H1 (cell line): ENCODE measurements around the gene RPA3. TPM values are rescaled to one million over a fixed set of nuclear protein-coding genes. Genes with fewer than 3 reads are reported as not detected.
A peak's percentile ranks its signal among the peaks of the same experiment; 100 is the strongest.

Source experiments
- CTCF ChIA-PET: fragments of 300-600 bp; sonication (Branson Sonifier 250); formaldehyde crosslinking; loops from one replicate; lab custom pipeline; 2021; ENCODE audit not compliant: partially characterized antibody; lab: Charles Lee
- POLR2A ChIA-PET: fragments of 300-600 bp; sonication (Branson Sonifier 250); formaldehyde crosslinking; loops from one replicate; lab custom pipeline; 2021; ENCODE audit warnings: inconsistent platforms; ENCODE audit not compliant: partially characterized antibody; lab: Charles Lee
- DNase-seq, 2 experiments: peaks; one replicate each; pipeline versions ENCODE4 v3.0.0 to v3.0.0-alpha.2; 2010 to 2022; ENCODE audit warnings: low spot score in 2 of 2, low read depth in 1 of 2, mixed read lengths in 1 of 2
- FAIRE-seq: peaks from 2 replicates; lab custom pipeline; 2011; peaks lifted over from hg19 to GRCh38; lab: Jason Lieb, UNC
- H2AFZ ChIP-seq: 2 replicates; pipeline ENCODE4 v1.8.1; 2012; ENCODE audit warnings: low read length, inconsistent platforms
- H2AK5ac ChIP-seq: 2 replicates; pipeline ENCODE4 v1.6.1; 2013; ENCODE audit warnings: low read depth, low read length
- H2BK120ac ChIP-seq: replicated peaks from 2 replicates; pipeline ENCODE3; 2013; ENCODE audit warnings: low read depth, low read length, inconsistent platforms
- H2BK12ac ChIP-seq: 2 replicates; pipeline ENCODE4 v1.6.1; 2013; ENCODE audit warnings: low read depth, low read length
- H2BK15ac ChIP-seq: 2 replicates; pipeline ENCODE4 v1.6.1; 2013; ENCODE audit warnings: low read length
- H2BK20ac ChIP-seq: 2 replicates; pipeline ENCODE4 v1.6.1; 2013; ENCODE audit warnings: low read length
- H2BK5ac ChIP-seq: 2 replicates; pipeline ENCODE4 v1.6.1; 2013; ENCODE audit warnings: low read depth, low read length
- H3K14ac ChIP-seq: 2 replicates; pipeline ENCODE4 v1.6.1; 2013; ENCODE audit warnings: inconsistent platforms; ENCODE audit not compliant: insufficient read length
- H3K18ac ChIP-seq: 2 replicates; pipeline ENCODE4 v1.6.1; 2013; ENCODE audit warnings: low read length; ENCODE audit errors: extremely low read depth
- H3K23ac ChIP-seq: 2 replicates; pipeline ENCODE4 v1.6.1; 2013; ENCODE audit warnings: inconsistent platforms; ENCODE audit not compliant: insufficient read length
- H3K23me2 ChIP-seq: 2 replicates; pipeline ENCODE4 v1.6.1; 2013; ENCODE audit warnings: low read depth, low read length
- H3K27ac ChIP-seq: 2 replicates; pipeline ENCODE4 v1.6.1; 2011; ENCODE audit warnings: low read depth, low read length, inconsistent platforms
- H3K27me3 ChIP-seq, 4 experiments: replicated peaks in 1 of 4; 1 replicate in 1 of 4; 2 replicates in 3 of 4; pipeline versions ENCODE4 v1.6.1 to v1.8.1; 2011 to 2013; ENCODE audit warnings: low read length in 3 of 4, mild to moderate bottlenecking in 3 of 4, inconsistent platforms in 2 of 4, mixed read lengths in 2 of 4, moderate library complexity in 1 of 4; ENCODE audit not compliant: control insufficient read depth in 3 of 4, insufficient read depth in 3 of 4; ENCODE audit errors: extremely low read depth in 1 of 4
- H3K36me3 ChIP-seq, 4 experiments: 2 replicates each; pipeline versions ENCODE4 v1.6.1 to v1.8.1; 2011 to 2013; ENCODE audit warnings: mild to moderate bottlenecking in 4 of 4, low read length in 3 of 4, moderate library complexity in 2 of 4, control low read depth in 1 of 4, inconsistent platforms in 1 of 4; ENCODE audit not compliant: insufficient read depth in 4 of 4, control insufficient read depth in 2 of 4
- H3K4ac ChIP-seq: replicated peaks from 2 replicates; pipeline ENCODE3; 2013; ENCODE audit warnings: low read length, low read depth, mixed read lengths, inconsistent platforms; ENCODE audit not compliant: insufficient read length
- H3K4me1 ChIP-seq, 4 experiments: replicated peaks in 1 of 4; 1 replicate in 1 of 4; 2 replicates in 3 of 4; pipeline versions ENCODE4 v1.6.1 to v1.8.1; 2011 to 2013; ENCODE audit warnings: low read length in 3 of 4, inconsistent platforms in 2 of 4, mixed read lengths in 1 of 4; ENCODE audit not compliant: insufficient read depth in 4 of 4, control insufficient read depth in 3 of 4
- H3K4me2 ChIP-seq, 2 experiments: 2 replicates each; pipeline versions ENCODE4 v1.6.1 to v1.8.1; 2011 to 2013; ENCODE audit warnings: low read depth in 2 of 2, low read length in 2 of 2, control low read depth in 1 of 2, inconsistent platforms in 1 of 2, mild to moderate bottlenecking in 1 of 2; ENCODE audit not compliant: insufficient read depth in 1 of 2
- H3K4me3 ChIP-seq, 4 experiments: fragments of 200-600, 300-600 bp in 1 of 4; sonication (generic), shearing (Covaris generic), sonication (Bioruptor Twin) in 1 of 4; 2 replicates each; pipeline versions ENCODE4 v1.5.1 to v1.8.1; 2011 to 2016; ENCODE audit warnings: low read length in 4 of 4, low read depth in 3 of 4, control low read depth in 2 of 4, inconsistent platforms in 2 of 4, mild to moderate bottlenecking in 2 of 4, mixed read lengths in 1 of 4, moderate library complexity in 1 of 4; ENCODE audit not compliant: insufficient read depth in 2 of 4; ENCODE audit errors: extremely low read depth in 1 of 4
- H3K56ac ChIP-seq: replicated peaks from 2 replicates; pipeline ENCODE3; 2013; ENCODE audit warnings: low read depth, mild to moderate bottlenecking, mixed read lengths, low read length, inconsistent platforms; ENCODE audit not compliant: insufficient read length
- H3K79me1 ChIP-seq: 2 replicates; pipeline ENCODE4 v1.6.1; 2013; ENCODE audit warnings: low read depth, low read length, control low read depth
- H3K79me2 ChIP-seq, 2 experiments: 2 replicates each; pipeline versions ENCODE4 v1.6.1 to v1.8.1; 2012 to 2013; ENCODE audit warnings: low read length in 2 of 2, mild to moderate bottlenecking in 2 of 2, inconsistent platforms in 1 of 2; ENCODE audit not compliant: insufficient read depth in 2 of 2, control insufficient read depth in 1 of 2
- H3K9ac ChIP-seq, 4 experiments: replicated peaks in 1 of 4; 1 replicate in 1 of 4; 2 replicates in 3 of 4; pipeline versions ENCODE4 v1.6.1 to v1.8.1; 2011 to 2013; ENCODE audit warnings: low read depth in 3 of 4, low read length in 3 of 4, control low read depth in 2 of 4, mild to moderate bottlenecking in 2 of 4, moderate library complexity in 2 of 4, inconsistent platforms in 1 of 4; ENCODE audit errors: extremely low read depth in 1 of 4
- H3K9me3 ChIP-seq, 2 experiments: 2 replicates each; pipeline versions ENCODE4 v1.6.1 to v1.8.1; 2012 to 2013; ENCODE audit warnings: mild to moderate bottlenecking in 2 of 2, moderate library complexity in 2 of 2, control low read depth in 1 of 2, inconsistent platforms in 1 of 2, low read depth in 1 of 2, low read length in 1 of 2, mixed read lengths in 1 of 2; ENCODE audit not compliant: insufficient read depth in 2 of 2
- H4K20me1 ChIP-seq, 2 experiments: replicated peaks in 1 of 2; 2 replicates each; pipeline versions ENCODE3 to v1.8.1; 2011 to 2013; ENCODE audit warnings: inconsistent platforms in 2 of 2, low read length in 2 of 2, mild to moderate bottlenecking in 1 of 2; ENCODE audit not compliant: insufficient read depth in 2 of 2, control insufficient read depth in 1 of 2
- H4K5ac ChIP-seq: 2 replicates; pipeline ENCODE4 v1.6.1; 2013; ENCODE audit warnings: low read length, low read depth, mixed read lengths, inconsistent platforms; ENCODE audit not compliant: insufficient read length
- H4K8ac ChIP-seq: 2 replicates; pipeline ENCODE4 v1.8.0; 2013; ENCODE audit warnings: mild to moderate bottlenecking, moderate library complexity, low read length, inconsistent platforms; ENCODE audit not compliant: insufficient read depth; ENCODE audit errors: extremely low read depth
- H4K91ac ChIP-seq: replicated peaks from 2 replicates; pipeline ENCODE3; 2013; ENCODE audit warnings: low read length, mixed read lengths, inconsistent platforms; ENCODE audit not compliant: insufficient read length
- FOSL1 ChIP-seq: IDR thresholded peaks from 2 replicates; pipeline ENCODE4 v1.6.1; 2011; ENCODE audit warnings: mild to moderate bottlenecking, low read depth, low read length, moderate library complexity; ENCODE audit not compliant: insufficient read depth
- POLR2AphosphoS5 ChIP-seq: IDR thresholded peaks from 2 replicates; pipeline ENCODE4 v1.6.1; 2011; ENCODE audit warnings: low read depth, low read length
- SIN3A ChIP-seq, 2 experiments: IDR thresholded peaks in 1 of 2; conservative IDR thresholded peaks in 1 of 2; 2 replicates each; pipeline ENCODE4 v1.6.1; 2011 to 2012; ENCODE audit warnings: low read length in 2 of 2, improper control_type of control experiment in 1 of 2, low read depth in 1 of 2, mild to moderate bottlenecking in 1 of 2
- WGBS, 2 experiments: shearing (Covaris generic) in 1 of 2; methylation state at CpG; one replicate each; pipeline versions ENCODE4 v1.1.6 to v1.1.7; 2013 to 2015; ENCODE audit warnings: low lambda C conversion rate in 2 of 2, mixed read lengths in 2 of 2, inconsistent platforms in 1 of 2, low coverage in 1 of 2, missing lambda C conversion rate in 1 of 2; ENCODE audit not compliant: insufficient replicate concordance in 2 of 2, insufficient coverage in 1 of 2, insufficient read length in 1 of 2; ENCODE audit errors: extremely low coverage in 1 of 2, missing lambda C conversion rate in 1 of 2; 5-methylcytosine and 5-hydroxymethylcytosine counted together
- polyA plus RNA-seq, 7 experiments: library from polyadenylated mRNA; depleted of rRNA in 3 of 7; stranded (reverse) in 5 of 7; unstranded in 2 of 7; fragments of >200 nt in 5 of 7; fragments of 200-250 nt in 2 of 7; gene quantifications; 1 replicate in 5 of 7; 2 replicates in 1 of 7; 4 replicates in 1 of 7; pipeline versions ENCODE4 v1.2.1 to v1.2.3, GENCODE V29; 2011 to 2013; ENCODE audit warnings: missing spikeins in 2 of 7, mixed read lengths in 2 of 7
- total RNA-seq: library from RNA; stranded (reverse); fragmentation: NEBNext Ultra II Directional; extraction: Animal tissue kit (Norgen Biotek cat#: 25700); gene quantifications from 2 replicates; pipeline ENCODE4 v1.2.1, GENCODE V29; 2021

The RPA3 gene
- total and polyA plus RNA-seq, 2 of the 8 experiments (the other 6 are each of a cell fraction or from before 2014, with no cell fraction given): 60.2 to 105 TPM

- H2BK15ac ChIP-seq: no peak overlapping the region
- H3K18ac ChIP-seq: no peak overlapping the region
- FAIRE-seq: no peak
- TF ChIP-seq FOSL1 (no peak), SIN3A (conservative IDR thresholded peaks at IDR 0.05 in 1 of 2, IDR thresholded peaks at IDR 0.05 in 1 of 2; ENCODE audit: low read depth in 1 of 2, low read length in 2 of 2) (0 out of 4 replicates have a peak, but pooled peaks of 1 of the 2 experiments have one; percentile 9), POLR2AphosphoS5 (no peak)
- no peak overlapping the region for H3K14ac ChIP-seq
- peak overlapping the region; percentile 96 for H2BK5ac ChIP-seq
- H3K9me3 ChIP-seq: no peaks in the 10 kb centered on the region
- ChIA-PET CTCF (interaction anchor here (4.3 kb wide), 1 partner anchor 14 kb away, joined by 12 read pairs; no protein-coding TSS in a partner anchor), POLR2A (interaction anchor here (1.0 to 2.4 kb wide), 5 partner anchors 24 to 656 kb away, joined by 3 to 8 read pairs (median 5); no protein-coding TSS in a partner anchor)
- no peak overlapping the region for H2BK120ac ChIP-seq
- DNase-seq: no peak
- peaks cover 0 to 22% of the 10 kb centered on the region in 2 experiments; a peak in 2 of 4 replicates for H3K79me2 ChIP-seq
- no peak overlapping the region for H4K91ac ChIP-seq
- H3K4me2 ChIP-seq: peak overlapping the region; percentile 68 to 92
- no peaks in the 10 kb centered on the region for H4K20me1 ChIP-seq
- peak overlapping the region; percentile 91 for H3K27ac ChIP-seq
- no peak overlapping the region for H4K5ac ChIP-seq
- peaks cover 6% of the 10 kb centered on the region; the same call in 1 of the 2 replicates for H3K23me2 ChIP-seq
- H4K8ac ChIP-seq: peak overlapping the region; percentile 98
- H2BK20ac ChIP-seq: no peak overlapping the region
- H2AFZ ChIP-seq: peak overlapping the region; percentile 86
- H3K23ac ChIP-seq: no peak overlapping the region
- H3K27me3 ChIP-seq: no peaks in the 10 kb centered on the region
- H2AK5ac ChIP-seq: no peak overlapping the region
- H3K9ac ChIP-seq: peak overlapping the region; percentile 88 to 97 (median 96)
- H3K4ac ChIP-seq: no peak overlapping the region
- H3K56ac ChIP-seq: no peak overlapping the region
- H2BK12ac ChIP-seq: no peak overlapping the region; the same call in 1 of the 2 replicates
- H3K4me1 ChIP-seq: peaks cover 0 to 5% (median 3%) of the 10 kb centered on the region in 4 experiments; a peak in 3 of 7 replicates
- WGBS, 2 experiments: 5% methylated on average over 19 of the region's 19 CpGs; no CpG with 5 or more reads in 1 of the 2 experiments
- H3K79me1 ChIP-seq: no peaks in the 10 kb centered on the region; the same call in 1 of the 2 replicates
- peak overlapping the region; percentile 61 to 96 (median 91) for H3K4me3 ChIP-seq
- peaks cover 0 to 12% (median 1%) of the 10 kb centered on the region in 4 experiments; a peak in 3 of 8 replicates for H3K36me3 ChIP-seq
Measured at GRCh38 chr7:7639847-7640220, 78.6 kb downstream of the RPA3 start.
